ENCODE data around the gene BRMS1L. TPM values are rescaled to one million over a fixed set of nuclear protein-coding genes. Genes with fewer than 3 reads are reported as not detected.
"Not testable (repeated sequence)": the region's sequence is repeated elsewhere in the genome, so short reads cannot be mapped to it uniquely, and the experiment has no call there.

Gene BRMS1L
- total RNA-seq, 2 donors from 2014 or later, result 5.2 to 6.6 TPM

DNA sequence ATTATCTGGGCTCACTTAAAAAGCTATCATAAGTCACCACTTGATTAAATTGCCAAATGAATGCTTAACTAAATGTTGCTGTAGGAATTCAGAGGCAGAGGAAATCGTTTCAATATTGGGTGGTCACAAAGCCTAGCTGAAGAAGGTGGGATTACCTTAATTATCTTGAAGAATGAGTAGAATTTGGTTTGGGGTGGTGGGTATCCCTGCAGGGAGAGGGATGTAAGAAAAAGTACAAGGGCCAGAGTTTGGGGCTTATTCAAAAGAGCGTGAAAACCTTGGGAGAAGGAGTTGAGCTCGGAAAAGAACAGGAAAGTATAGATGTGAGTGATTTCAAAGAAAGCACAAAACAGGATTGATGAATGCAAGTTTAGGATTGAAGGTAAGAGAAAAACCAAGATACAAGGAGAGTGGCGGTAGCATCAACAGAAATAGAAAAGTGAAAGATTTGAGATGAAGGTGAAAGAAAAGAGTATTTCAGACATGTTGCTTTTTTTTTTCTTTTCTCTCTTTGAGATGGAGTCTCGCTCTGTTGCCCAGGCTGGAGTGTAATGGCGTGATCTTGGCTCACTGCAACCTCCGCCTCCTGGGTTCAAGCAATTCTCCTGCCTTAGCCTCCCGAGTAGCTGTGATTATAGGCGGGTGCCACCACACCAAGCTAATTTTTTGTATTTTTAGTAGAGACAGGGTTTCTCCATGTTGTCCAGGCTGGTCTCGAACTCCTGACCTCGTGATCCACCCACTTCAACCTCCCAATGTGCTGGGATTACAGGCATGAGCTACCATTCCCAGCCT, 1.7 kb downstream of the BRMS1L start:
- H3K4me3 ChIP-seq, result no peak overlapping the region
- no peaks in the 10 kb centered on the region for H3K4me1 ChIP-seq (replicated peaks)
- H3K36me3 ChIP-seq, result no peaks in the 10 kb centered on the region
- no peak overlapping the region for H3K27ac ChIP-seq
- 84% methylated on average over 11 of the region's 11 CpGs for WGBS
- no peak for DNase-seq (ENCODE audit: low spot score)
- no peaks in the 10 kb centered on the region for H3K9me3 ChIP-seq
- intact Hi-C loops (cut with DNase I), result no loop called here
- H3K27me3 ChIP-seq (replicated peaks; ENCODE audit: insufficient read depth), result no peaks in the 10 kb centered on the region
- TF ChIP-seq, protein P1, sequence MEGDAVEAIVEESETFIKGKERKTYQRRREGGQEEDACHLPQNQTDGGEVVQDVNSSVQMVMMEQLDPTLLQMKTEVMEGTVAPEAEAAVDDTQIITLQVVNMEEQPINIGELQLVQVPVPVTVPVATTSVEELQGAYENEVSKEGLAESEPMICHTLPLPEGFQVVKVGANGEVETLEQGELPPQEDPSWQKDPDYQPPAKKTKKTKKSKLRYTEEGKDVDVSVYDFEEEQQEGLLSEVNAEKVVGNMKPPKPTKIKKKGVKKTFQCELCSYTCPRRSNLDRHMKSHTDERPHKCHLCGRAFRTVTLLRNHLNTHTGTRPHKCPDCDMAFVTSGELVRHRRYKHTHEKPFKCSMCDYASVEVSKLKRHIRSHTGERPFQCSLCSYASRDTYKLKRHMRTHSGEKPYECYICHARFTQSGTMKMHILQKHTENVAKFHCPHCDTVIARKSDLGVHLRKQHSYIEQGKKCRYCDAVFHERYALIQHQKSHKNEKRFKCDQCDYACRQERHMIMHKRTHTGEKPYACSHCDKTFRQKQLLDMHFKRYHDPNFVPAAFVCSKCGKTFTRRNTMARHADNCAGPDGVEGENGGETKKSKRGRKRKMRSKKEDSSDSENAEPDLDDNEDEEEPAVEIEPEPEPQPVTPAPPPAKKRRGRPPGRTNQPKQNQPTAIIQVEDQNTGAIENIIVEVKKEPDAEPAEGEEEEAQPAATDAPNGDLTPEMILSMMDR (IDR thresholded peaks at IDR 0.05), result no peak
- TF ChIP-seq POLR2AphosphoS5 (IDR thresholded peaks at IDR 0.05) (no peak), POLR2A (IDR thresholded peaks at IDR 0.05) (no peak)

DNA sequence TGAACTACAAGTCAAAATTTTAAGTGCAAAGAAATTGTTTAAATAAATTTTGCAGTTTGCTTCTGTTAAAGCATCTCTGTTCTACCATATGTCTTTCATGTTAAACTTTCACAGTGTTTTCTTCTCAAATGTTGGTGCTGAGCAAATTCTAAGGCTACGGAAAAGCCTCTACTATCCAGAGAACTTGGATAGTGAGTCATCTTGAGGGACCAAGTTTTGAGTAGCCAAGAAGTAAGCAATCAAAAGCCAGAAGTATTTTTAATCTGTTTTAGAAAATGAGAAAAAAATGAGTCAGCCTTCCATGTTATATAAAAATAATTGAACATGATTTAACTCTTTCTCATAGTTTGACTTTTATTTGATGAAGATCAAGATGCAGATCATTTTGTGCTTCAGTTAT, 3.3 kb downstream of the BRMS1L start:
- no peak overlapping the region for H3K4me3 ChIP-seq
- H3K9me3 ChIP-seq, result no peaks in the 10 kb centered on the region
- no peaks in the 10 kb centered on the region for H3K4me1 ChIP-seq (replicated peaks)
- intact Hi-C loops (cut with DNase I), result no loop called here
- no peak overlapping the region for H3K27ac ChIP-seq
- H3K27me3 ChIP-seq (replicated peaks; ENCODE audit: insufficient read depth), result no peaks in the 10 kb centered on the region
- TF ChIP-seq POLR2AphosphoS5 (IDR thresholded peaks at IDR 0.05) (no peak), POLR2A (IDR thresholded peaks at IDR 0.05) (no peak)
- TF ChIP-seq, protein P1 (IDR thresholded peaks at IDR 0.05), result no peak
- H3K36me3 ChIP-seq, result no peaks in the 10 kb centered on the region
- DNase-seq (ENCODE audit: low spot score), result no peak
- 75% methylated on average over 1 of the region's 1 CpG for WGBS

DNA sequence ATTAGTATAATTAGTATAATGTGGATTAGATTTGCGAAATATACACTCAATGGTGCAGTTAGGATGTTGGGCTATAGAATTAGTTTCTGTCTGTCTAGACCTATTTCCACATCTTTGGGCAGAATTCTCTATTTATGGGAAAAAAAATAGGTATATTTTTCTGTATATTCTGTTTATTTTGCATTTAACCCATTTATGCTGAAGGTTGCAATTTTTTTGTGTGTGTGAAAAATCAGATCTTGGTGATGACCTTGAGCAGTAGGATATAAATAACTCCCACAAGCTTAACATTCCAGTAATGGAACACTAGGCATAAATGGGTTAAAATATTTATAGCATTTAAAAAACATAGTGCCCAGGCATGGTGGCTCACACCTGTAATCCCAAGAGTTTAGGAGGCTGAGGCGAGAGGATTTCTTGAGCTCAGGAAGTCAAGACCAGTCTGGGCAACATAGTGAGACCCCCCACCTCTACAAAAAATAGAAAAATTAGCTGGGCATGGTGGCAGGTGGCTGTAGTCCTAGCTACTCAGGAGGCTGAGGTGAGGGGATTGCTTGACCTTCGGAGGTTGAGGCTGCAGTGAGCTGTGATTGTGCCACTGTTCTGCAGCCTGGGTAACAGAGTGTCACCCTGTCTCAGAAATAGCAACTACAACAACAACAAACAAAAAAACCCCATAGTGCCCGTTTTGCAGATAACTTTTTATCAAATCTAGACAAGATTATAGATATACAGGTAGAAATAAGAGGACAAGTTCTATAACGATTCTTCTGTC, 9.3 kb downstream of the BRMS1L start:
- Histone ChIP-seq H3K36me3 (no peaks in the 10 kb centered on the region), H3K27ac (no peak overlapping the region), H3K4me3 (no peak overlapping the region), H3K27me3 (replicated peaks; ENCODE audit: insufficient read depth) (no peaks in the 10 kb centered on the region), H3K4me1 (replicated peaks) (no peaks in the 10 kb centered on the region), H3K9me3 (no peaks in the 10 kb centered on the region)
- WGBS, result 76% methylated on average over 5 of the region's 5 CpGs
- intact Hi-C loops (cut with DNase I), result no loop called here
- TF ChIP-seq, protein P1 (IDR thresholded peaks at IDR 0.05), result no peak
- no peak for TF ChIP-seq POLR2AphosphoS5 (IDR thresholded peaks at IDR 0.05)
- TF ChIP-seq POLR2A (IDR thresholded peaks at IDR 0.05), result no peak
- no peak for DNase-seq (ENCODE audit: low spot score)

DNA sequence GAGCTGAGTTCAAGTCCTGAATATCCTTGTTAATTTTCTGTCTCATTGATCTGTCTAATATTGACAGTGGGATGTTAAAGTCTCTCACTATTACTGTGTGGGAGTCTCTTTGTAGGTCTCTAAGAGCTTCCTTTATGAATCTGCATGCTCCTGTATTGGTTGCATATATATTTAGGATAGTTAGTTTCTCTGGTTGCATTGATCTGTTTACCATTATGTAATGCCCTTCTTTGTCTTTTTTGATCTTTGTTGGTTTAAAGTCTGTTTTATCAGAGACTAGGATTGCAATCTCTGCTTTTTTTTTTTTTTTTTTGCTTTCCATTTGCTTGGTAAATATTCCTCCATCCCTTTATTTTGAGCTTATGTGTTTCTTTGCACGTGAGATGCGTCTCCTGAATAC, 15.6 kb downstream of the BRMS1L start:
- H3K4me3 ChIP-seq; H3K36me3 ChIP-seq; H3K27ac ChIP-seq; H3K4me1 ChIP-seq (replicated peaks); H3K9me3 ChIP-seq; H3K27me3 ChIP-seq (replicated peaks; ENCODE audit: insufficient read depth); intact Hi-C loops (cut with DNase I); DNase-seq (ENCODE audit: low spot score): not testable (repeated sequence)
- WGBS, result 100% methylated on average over 2 of the region's 2 CpGs

DNA sequence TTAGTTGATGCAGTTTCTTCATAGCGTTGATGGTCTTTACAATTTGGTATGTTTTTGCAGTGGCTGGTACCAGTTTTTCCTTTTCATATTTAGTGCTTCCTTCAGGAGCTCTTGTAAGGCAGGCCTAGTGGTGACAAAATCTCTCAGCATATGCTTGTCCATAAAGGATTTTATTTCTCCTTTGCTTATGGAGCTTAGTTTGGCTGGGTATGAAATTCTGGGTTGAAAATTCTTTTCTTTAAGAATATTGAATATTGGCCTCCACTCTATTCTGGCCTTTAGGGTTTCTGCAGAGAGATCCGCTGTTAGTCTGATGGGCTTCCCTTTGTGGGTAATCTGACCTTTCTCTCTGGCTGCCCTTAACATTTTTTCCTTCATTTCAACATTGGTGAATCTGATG, 16.1 kb downstream of the BRMS1L start:
- H3K36me3 ChIP-seq; H3K27ac ChIP-seq; H3K4me3 ChIP-seq; H3K4me1 ChIP-seq (replicated peaks); H3K27me3 ChIP-seq (replicated peaks; ENCODE audit: insufficient read depth); intact Hi-C loops (cut with DNase I); H3K9me3 ChIP-seq; DNase-seq (ENCODE audit: low spot score): not testable (repeated sequence)
- 98% methylated on average over 2 of the region's 2 CpGs for WGBS

Measured in prostate gland (tissue), 2 donors.